HepG2 (cell line): ENCODE results near the gene GANC. TPM values are rescaled to one million over a fixed set of nuclear protein-coding genes. Genes with fewer than 3 reads are reported as not detected.

Experiments
- ATAC-seq: fragments of 200-7000 bp; cut with Tn5 transposase; 3 replicates; pipeline ENCODE4 v1.9.1; 2020; ENCODE audit warnings: mild to moderate bottlenecking, moderate library complexity
- BruUV-seq: library from RNA; stranded (reverse); fragments of 400-500 nt; replicated peaks from 2 replicates; lab custom pipeline; 2021; lab: Mats Ljungman, UMichigan
- CTCF ChIA-PET: fragments of 300-600 bp; formaldehyde crosslinking; extraction: SDS; loops from one replicate; lab custom pipeline; 2021; ENCODE audit warnings: low total read pairs, inconsistent platforms, low intra/inter-chr PET ratio; lab: Yijun Ruan, JAX
- POLR2A ChIA-PET: fragments of 350-600 bp; sonication (Branson Sonifier 250); formaldehyde crosslinking; loops from one replicate; lab custom pipeline; 2020; ENCODE audit warnings: antibody characterized with exemption, inconsistent platforms; lab: Yijun Ruan, JAX
- DNase-seq: peaks from one replicate; pipeline ENCODE4 v3.0.0-alpha.2; 2015; ENCODE audit warnings: low spot score
- FAIRE-seq: peaks from 3 replicates; lab custom pipeline; 2011; peaks lifted over from hg19 to GRCh38; lab: Jason Lieb, UNC
- H2AFZ ChIP-seq: one replicate; pipeline ENCODE4 v1.6.1; 2011; ENCODE audit warnings: low read length, inconsistent platforms
- H3K27ac ChIP-seq: fragments of 300-600 bp; 3 replicates; pipeline ENCODE4 v1.8.0; 2011; ENCODE audit warnings: mixed run types, mild to moderate bottlenecking, mixed read lengths, low read length, inconsistent platforms; ENCODE audit not compliant: insufficient read depth; ENCODE audit errors: extremely low read length
- H3K27me3 ChIP-seq, 2 experiments: fragments of 200-600 bp in 1 of 2; 2 replicates in 1 of 2; 3 replicates in 1 of 2; pipeline versions ENCODE4 v1.6.0 to v1.8.0; 2011; ENCODE audit warnings: low read length in 2 of 2, mild to moderate bottlenecking in 2 of 2, moderate library complexity in 2 of 2, inconsistent platforms in 1 of 2; ENCODE audit not compliant: insufficient read depth in 2 of 2, control insufficient read depth in 1 of 2
- H3K36me3 ChIP-seq, 2 experiments: fragments of 200-600 bp in 1 of 2; replicated peaks in 1 of 2; 2 replicates in 1 of 2; 3 replicates in 1 of 2; pipeline versions ENCODE4 v1.5.1 to v1.8.0; 2011; ENCODE audit warnings: low read length in 2 of 2, inconsistent platforms in 1 of 2; ENCODE audit not compliant: insufficient read depth in 2 of 2, control insufficient read depth in 1 of 2
- H3K4me1 ChIP-seq: 2 replicates; pipeline ENCODE4 v1.5.1; 2012; ENCODE audit warnings: low read length, inconsistent platforms; ENCODE audit not compliant: insufficient read depth
- H3K4me2 ChIP-seq: 2 replicates; pipeline ENCODE4 v1.6.0; 2011; ENCODE audit warnings: low read depth, low read length, inconsistent platforms
- H3K4me3 ChIP-seq, 3 experiments: fragments of 200-600 bp in 1 of 3; sonication (generic), shearing (Covaris generic) in 1 of 3; replicated peaks in 1 of 3; 2 replicates each; pipeline ENCODE4 v1.5.1; 2011 to 2016; ENCODE audit warnings: low read length in 3 of 3, inconsistent platforms in 2 of 3, low read depth in 2 of 3, mild to moderate bottlenecking in 2 of 3, control low read depth in 1 of 3, mixed read lengths in 1 of 3; ENCODE audit not compliant: insufficient read depth in 1 of 3
- H3K79me2 ChIP-seq: one replicate; pipeline ENCODE4 v1.6.1; 2011; ENCODE audit warnings: low read length, inconsistent platforms; ENCODE audit not compliant: insufficient read depth
- H3K9ac ChIP-seq: 2 replicates; pipeline ENCODE4 v1.6.0; 2011; ENCODE audit warnings: mild to moderate bottlenecking, low read depth, low read length, inconsistent platforms; ENCODE audit not compliant: insufficient read depth
- H3K9me3 ChIP-seq: 2 replicates; pipeline ENCODE4 v1.5.1; 2012; ENCODE audit warnings: mild to moderate bottlenecking, low read length
- H4K20me1 ChIP-seq: 2 replicates; pipeline ENCODE4 v1.6.0; 2011; ENCODE audit warnings: inconsistent platforms, mild to moderate bottlenecking, low read length, moderate library complexity; ENCODE audit not compliant: insufficient read depth
- CREB3 ChIP-seq: sonication (generic); formaldehyde crosslinking; IDR thresholded peaks from 2 replicates; pipeline ENCODE4 v1.5.0; 2020; ENCODE audit warnings: missing genetic modification reagents
- EHMT2 ChIP-seq: fragments of 200-600 bp; sonication (generic); IDR thresholded peaks from 2 replicates; pipeline ENCODE4 v1.7.0; 2017; ENCODE audit warnings: antibody characterized with exemption, low read depth, low read length, borderline replicate concordance
- GATAD2A ChIP-seq: IDR thresholded peaks from 2 replicates; pipeline ENCODE4 v1.6.1; 2016
- MXD4 ChIP-seq: IDR thresholded peaks from 2 replicates; pipeline ENCODE4 v1.6.1; 2016; ENCODE audit warnings: mild to moderate bottlenecking, missing biosample characterization, missing genetic modification reagents
- POLR2A ChIP-seq, 2 experiments: IDR thresholded peaks; 2 replicates each; pipeline ENCODE4 v1.6.1; 2011; ENCODE audit warnings: low read depth in 2 of 2, low read length in 2 of 2, mild to moderate bottlenecking in 1 of 2, moderate library complexity in 1 of 2; ENCODE audit not compliant: insufficient read depth in 1 of 2
- TP53 ChIP-seq: sonication (generic); formaldehyde crosslinking; conservative IDR thresholded peaks from 2 replicates; pipeline ENCODE4 v1.4.0; 2020; ENCODE audit warnings: missing genetic modification reagents
- XRCC5 ChIP-seq: fragments of 200-400 bp; formaldehyde crosslinking; optimal IDR thresholded peaks from 2 replicates; pipeline ENCODE3; 2017; ENCODE audit warnings: mild to moderate bottlenecking, low read length
- ZBTB37 ChIP-seq: sonication (generic); formaldehyde crosslinking; IDR thresholded peaks from 2 replicates; pipeline ENCODE4 v1.4.0; 2020; ENCODE audit warnings: mild to moderate bottlenecking, missing genetic modification reagents
- ZFX ChIP-seq: sonication (generic); formaldehyde crosslinking; IDR thresholded peaks from 2 replicates; pipeline ENCODE4 v1.4.0; 2020; ENCODE audit warnings: mild to moderate bottlenecking, low read depth, missing genetic modification reagents, moderate library complexity
- ZFYVE20 ChIP-seq: sonication (generic); formaldehyde crosslinking; IDR thresholded peaks from 2 replicates; pipeline ENCODE4 v1.8.0; 2023; ENCODE audit warnings: low read depth, mild to moderate bottlenecking, moderate library complexity, missing genetic modification reagents, borderline replicate concordance
- ZNF251 ChIP-seq: sonication (generic); formaldehyde crosslinking; IDR thresholded peaks from 2 replicates; pipeline ENCODE4 v1.9.0; 2021; ENCODE audit warnings: mild to moderate bottlenecking, missing genetic modification reagents
- ZNF275 ChIP-seq: sonication (generic); formaldehyde crosslinking; IDR thresholded peaks from 2 replicates; pipeline ENCODE4 v1.8.0; 2022; ENCODE audit warnings: missing genetic modification reagents, mild to moderate bottlenecking, inconsistent platforms, borderline replicate concordance
- ZNF530 ChIP-seq: sonication (generic); formaldehyde crosslinking; IDR thresholded peaks from 2 replicates; pipeline ENCODE4 v1.5.0; 2020; ENCODE audit warnings: low read depth, mild to moderate bottlenecking, missing genetic modification reagents
- ZNF672 ChIP-seq: sonication (generic); formaldehyde crosslinking; IDR thresholded peaks from 2 replicates; pipeline ENCODE4 v1.8.1; 2022; ENCODE audit warnings: missing genetic modification reagents
- ZSCAN21 ChIP-seq: sonication (generic); formaldehyde crosslinking; IDR thresholded peaks from 2 replicates; pipeline ENCODE4 v1.8.0; 2022; ENCODE audit warnings: mild to moderate bottlenecking, missing genetic modification reagents, moderate library complexity, borderline replicate concordance
- WGBS: methylation state at CpG from one replicate; pipeline ENCODE4 v1.1.6; 2017; ENCODE audit warnings: low lambda C conversion rate; 5-methylcytosine and 5-hydroxymethylcytosine counted together
- in situ Hi-C: cut with HindIII; loops from 2 replicates; pipeline ENCODE4 v1.10.0; 2017; ENCODE audit warnings: low pct_unique_long_range_greater_than_20kb; ENCODE audit not compliant: extremely low pct_ligation_motif_present
- intact Hi-C: fragments of 100-400 bp; cut with micrococcal nuclease; formaldehyde crosslinking; loops from one replicate; pipeline ENCODE4 v1.10.0; 2022; ENCODE audit not compliant: unreplicated experiment
- polyA plus RNA-seq, 8 experiments: library from polyadenylated mRNA; depleted of rRNA in 3 of 8; stranded (reverse) in 7 of 8; unstranded in 1 of 8; fragments of >200 nt; fragmentation: Illumina TruSeq in 4 of 8; extraction: Trizol in 4 of 8; gene quantifications; 2 replicates each; pipeline versions ENCODE4 v1.2.1 to v1.2.3, GENCODE V29; 2011 to 2016; ENCODE audit warnings: low read depth in 4 of 8, missing spikeins in 1 of 8, mixed read lengths in 1 of 8; ENCODE audit not compliant: insufficient read depth in 1 of 8
- total RNA-seq, 5 experiments: library from RNA; depleted of rRNA; stranded (reverse); fragments of >200 nt; fragmentation: Illumina TruSeq; extraction: Trizol; gene quantifications; 2 replicates each; pipeline ENCODE4 v1.2.3, GENCODE V29; 2016; ENCODE audit warnings: low read depth in 1 of 5
- TF ChIP-seq, protein P1 (sequence below): sonication (generic); formaldehyde crosslinking; IDR thresholded peaks from 2 replicates; pipeline ENCODE4 v1.5.0; 2020; ENCODE audit warnings: missing genetic modification reagents

GANC gene
- total and polyA plus RNA-seq, 2 of the 13 experiments (the other 11 are each of a cell fraction or from before 2014, with no cell fraction given): 17.0 to 21.0 TPM

- no peak overlapping the region for H3K9ac ChIP-seq
- no peaks in the 10 kb centered on the region for H3K27me3 ChIP-seq
- ChIA-PET POLR2A (interaction anchor here (0.9 to 1.3 kb wide), 4 partner anchors 112 to 415 kb away, joined by 3 to 4 read pairs (median 3); partner anchors contain the start of genes GANC, TMEM87A and VPS39), CTCF (no interaction called here)
- H4K20me1 ChIP-seq: no peaks in the 10 kb centered on the region
- intact Hi-C loops: loop anchor here (1.0 to 2.0 kb wide), 2 partner anchors 113 to 319 kb away; partner anchors contain the start of genes GANC and TMEM87A
- FAIRE-seq (peak; percentile 87), DNase-seq (peak; percentile 45), ATAC-seq (peak; percentile 92)
- H3K27ac ChIP-seq: no peak overlapping the region
- H3K4me3 ChIP-seq: no peak overlapping the region
- in situ Hi-C loops: no loop called here
- H3K36me3 ChIP-seq: no peaks in the 10 kb centered on the region
- H2AFZ ChIP-seq: no peak overlapping the region
- no TSS peak for BruUV-seq
- no peaks in the 10 kb centered on the region for H3K9me3 ChIP-seq
- no peaks in the 10 kb centered on the region for H3K79me2 ChIP-seq
- peaks cover 21% of the 10 kb centered on the region for H3K4me1 ChIP-seq
- peak overlapping the region; percentile 28; the same call in 1 of the 2 replicates for H3K4me2 ChIP-seq
- 14% methylated on average over 5 of the region's 5 CpGs for WGBS
- TF ChIP-seq, protein P1, sequence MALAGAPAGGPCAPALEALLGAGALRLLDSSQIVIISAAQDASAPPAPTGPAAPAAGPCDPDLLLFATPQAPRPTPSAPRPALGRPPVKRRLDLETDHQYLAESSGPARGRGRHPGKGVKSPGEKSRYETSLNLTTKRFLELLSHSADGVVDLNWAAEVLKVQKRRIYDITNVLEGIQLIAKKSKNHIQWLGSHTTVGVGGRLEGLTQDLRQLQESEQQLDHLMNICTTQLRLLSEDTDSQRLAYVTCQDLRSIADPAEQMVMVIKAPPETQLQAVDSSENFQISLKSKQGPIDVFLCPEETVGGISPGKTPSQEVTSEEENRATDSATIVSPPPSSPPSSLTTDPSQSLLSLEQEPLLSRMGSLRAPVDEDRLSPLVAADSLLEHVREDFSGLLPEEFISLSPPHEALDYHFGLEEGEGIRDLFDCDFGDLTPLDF (CRISPR knock-in tag): no peak
- TF ChIP-seq ZSCAN21 (CRISPR knock-in tag) (no peak), EHMT2 (no peak), ZNF275 (no peak), MXD4 (CRISPR knock-in tag) (no peak), ZFYVE20 (no peak), ZNF251 (CRISPR knock-in tag) (no peak), GATAD2A (CRISPR knock-in tag) (0 out of 2 replicates have a peak, but pooled peaks have one; percentile 12), ZNF672 (CRISPR knock-in tag) (no peak), CREB3 (CRISPR knock-in tag) (no peak), ZNF530 (CRISPR knock-in tag) (no peak), POLR2A (IDR thresholded peaks at IDR 0.05; ENCODE audit: insufficient read depth in 1 of 2, low read depth in 2 of 2, low read length in 2 of 2) (no peak), XRCC5 (peak; percentile 27), ZFX (CRISPR knock-in tag) (peak; percentile 27; the same call in 1 of the 2 replicates), TP53 (CRISPR knock-in tag) (no peak), ZBTB37 (CRISPR knock-in tag) (no peak)
Measured at GRCh38 chr15:42385206-42385979, 112.4 kb downstream of the GANC start.
